HG02623 (cell line): ENCODE data around the gene EEF1AKMT3.
A peak's percentile ranks its signal among the peaks of the same experiment; 100 is the strongest.

Experiments
- ATAC-seq: cut with Tn5 transposase; IDR thresholded peaks from one replicate; pipeline ENCODE4 v1.9.1; 2021; ENCODE audit warnings: moderate library complexity; ENCODE audit not compliant: unreplicated experiment

EEF1AKMT3 gene

DNA sequence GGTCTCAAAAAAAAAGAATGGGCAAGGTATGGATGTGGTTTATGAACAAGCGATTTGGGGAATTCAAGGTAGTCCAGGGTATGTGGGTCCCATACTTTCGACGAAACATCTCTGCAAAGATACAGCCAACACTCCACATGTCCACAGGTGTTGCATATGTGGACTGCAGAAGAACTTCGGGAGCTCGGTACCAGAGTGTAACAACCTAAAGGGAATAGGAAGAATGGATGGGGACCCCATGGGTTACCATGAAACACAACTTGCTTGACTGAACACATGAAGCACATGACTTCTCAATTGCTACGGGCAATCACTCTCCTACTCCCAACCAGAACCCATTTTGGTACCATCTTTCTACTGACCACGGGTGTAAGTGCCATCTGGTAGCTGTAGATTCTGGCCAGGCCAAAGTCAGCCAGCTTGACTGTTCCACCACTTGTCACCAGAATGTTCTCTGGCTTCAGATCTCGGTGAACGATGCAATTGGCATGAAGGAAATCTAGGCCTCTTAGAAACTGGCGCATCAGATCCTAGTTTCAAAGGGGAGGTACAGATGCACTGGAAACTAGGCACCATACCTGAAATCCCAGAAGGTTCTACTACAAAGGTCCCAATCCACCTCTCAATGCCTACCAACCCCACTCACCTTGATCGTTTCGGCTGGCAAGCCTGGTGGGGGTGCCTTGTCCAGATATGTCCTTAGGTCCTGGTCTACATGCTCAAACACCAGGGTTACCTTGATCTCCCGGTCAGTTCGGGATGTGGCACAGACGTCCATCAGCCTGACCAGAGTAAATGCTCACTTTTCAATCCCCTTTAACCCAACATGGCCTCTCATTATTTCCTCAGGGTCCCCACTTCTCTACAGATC is 21.6 kb upstream of the EEF1AKMT3 start:
- no peak for ATAC-seq

DNA sequence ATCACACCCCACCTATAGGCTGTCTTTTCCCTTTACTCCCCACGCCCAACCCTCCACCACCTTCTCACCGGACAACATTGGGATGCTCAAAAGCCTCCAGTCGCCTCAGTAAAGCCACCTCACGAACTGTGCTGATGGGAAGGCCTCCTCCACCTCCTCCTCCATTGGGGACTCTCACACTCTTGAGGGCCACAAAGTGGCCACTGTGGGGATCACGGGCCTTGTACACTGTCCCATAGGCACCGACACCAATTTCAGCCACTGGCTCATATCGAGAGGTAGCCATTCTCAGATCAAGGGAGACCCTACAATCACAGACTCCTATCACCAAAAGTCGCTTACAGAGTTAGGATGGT is 21.0 kb upstream of the EEF1AKMT3 start:
- ATAC-seq: no peak

- ATAC-seq: peak; percentile 66
Observed at GRCh38 chr12:57751788-57752667, 20.4 kb upstream of the EEF1AKMT3 start, which contains the start of gene CDK4. CDK4 (minus strand) TSS chr12:57752310; CDS start chr12:57751717, 593 bp downstream.

DNA sequence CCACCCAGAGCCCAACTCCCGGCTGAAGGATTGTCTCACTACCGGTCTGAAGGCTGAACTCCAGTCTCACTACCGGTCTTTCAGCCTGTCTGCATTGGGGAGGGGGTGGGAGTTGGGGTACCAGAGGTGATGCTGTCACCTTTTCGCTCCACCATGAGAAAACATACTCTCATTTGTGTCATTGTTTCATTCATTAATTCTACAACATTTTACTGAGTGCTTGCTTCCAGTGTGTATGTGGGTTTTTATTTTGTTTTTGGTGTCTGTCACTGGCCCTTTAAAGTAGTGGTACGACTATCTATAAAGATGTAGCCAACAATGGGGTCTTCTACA is 19.8 kb upstream of the EEF1AKMT3 start:
- no peak for ATAC-seq

DNA sequence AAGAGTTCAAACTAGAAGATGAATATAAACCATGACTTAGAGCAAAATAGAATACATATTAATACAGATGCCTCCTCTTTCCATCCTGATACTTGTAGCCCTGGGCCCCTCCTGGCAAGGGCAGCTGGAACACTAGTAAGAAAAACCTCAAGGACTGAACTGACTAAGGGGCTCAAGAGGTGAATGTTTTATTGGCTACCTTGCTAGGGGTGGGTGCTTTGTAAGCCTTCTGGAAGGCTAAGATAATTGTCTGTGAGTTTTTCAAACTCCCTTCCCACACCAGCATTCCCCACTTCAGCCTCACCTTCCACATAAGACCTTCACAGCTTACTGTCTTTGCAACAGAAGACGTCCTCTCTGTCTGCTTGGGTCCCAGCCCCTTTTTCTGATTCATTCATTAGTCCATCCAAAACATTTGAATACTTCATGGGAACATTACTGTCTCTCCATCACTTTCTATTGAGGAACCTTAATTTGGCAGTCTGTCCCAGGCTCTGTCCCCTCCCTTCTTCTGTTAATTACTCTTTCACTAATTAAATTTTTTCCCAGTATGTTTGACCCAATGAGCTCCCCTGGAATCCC is 18.6 kb upstream of the EEF1AKMT3 start:
- ATAC-seq: no peak

DNA sequence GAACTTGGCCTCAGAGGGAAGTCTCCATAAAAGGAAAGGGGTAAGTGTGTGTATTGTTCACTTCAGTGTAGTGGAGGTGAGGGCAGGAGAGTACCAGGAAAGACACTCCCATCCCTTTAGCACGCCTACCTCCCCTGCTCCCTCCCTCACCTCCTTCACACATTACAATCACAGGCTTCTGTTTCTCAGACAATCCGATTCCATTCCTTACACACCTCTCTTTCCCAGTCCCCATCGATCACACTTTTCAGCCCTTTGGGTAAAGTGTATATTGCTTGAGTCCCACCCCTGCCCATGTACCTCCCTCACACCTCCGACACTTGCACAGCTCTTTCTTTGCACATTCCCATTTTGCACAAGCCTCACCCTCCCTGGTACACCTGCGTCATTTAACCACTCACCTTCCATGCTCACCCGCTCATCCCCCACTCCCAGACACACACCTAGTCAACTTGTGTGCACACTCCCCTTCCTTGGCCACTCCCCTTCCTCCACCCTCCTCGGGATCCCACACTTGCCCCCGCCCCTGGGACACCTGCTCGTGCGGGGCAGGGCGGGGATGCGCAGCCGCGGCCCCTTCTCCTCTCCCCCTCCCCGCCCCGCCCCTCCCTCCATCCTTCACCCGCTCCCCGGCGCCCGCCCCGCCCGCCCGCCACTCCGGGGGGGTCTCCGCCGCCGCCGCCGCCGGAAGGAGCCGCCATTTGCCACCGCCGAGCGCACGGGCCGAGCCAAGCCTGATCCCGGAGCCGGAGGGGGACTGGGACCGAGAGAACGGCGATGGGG is 17.8 kb upstream of the EEF1AKMT3 start, which contains the start of gene MARCHF9:
MARCHF9 (plus strand) TSS at position 693 of the 783 bp plus-strand sequence. CDS start 426 bp downstream, outside the sequence.
- peak; percentile 33 for ATAC-seq

- no peak for ATAC-seq
Observed at GRCh38 chr12:57755194-57755453, 17.3 kb upstream of the EEF1AKMT3 start.

DNA sequence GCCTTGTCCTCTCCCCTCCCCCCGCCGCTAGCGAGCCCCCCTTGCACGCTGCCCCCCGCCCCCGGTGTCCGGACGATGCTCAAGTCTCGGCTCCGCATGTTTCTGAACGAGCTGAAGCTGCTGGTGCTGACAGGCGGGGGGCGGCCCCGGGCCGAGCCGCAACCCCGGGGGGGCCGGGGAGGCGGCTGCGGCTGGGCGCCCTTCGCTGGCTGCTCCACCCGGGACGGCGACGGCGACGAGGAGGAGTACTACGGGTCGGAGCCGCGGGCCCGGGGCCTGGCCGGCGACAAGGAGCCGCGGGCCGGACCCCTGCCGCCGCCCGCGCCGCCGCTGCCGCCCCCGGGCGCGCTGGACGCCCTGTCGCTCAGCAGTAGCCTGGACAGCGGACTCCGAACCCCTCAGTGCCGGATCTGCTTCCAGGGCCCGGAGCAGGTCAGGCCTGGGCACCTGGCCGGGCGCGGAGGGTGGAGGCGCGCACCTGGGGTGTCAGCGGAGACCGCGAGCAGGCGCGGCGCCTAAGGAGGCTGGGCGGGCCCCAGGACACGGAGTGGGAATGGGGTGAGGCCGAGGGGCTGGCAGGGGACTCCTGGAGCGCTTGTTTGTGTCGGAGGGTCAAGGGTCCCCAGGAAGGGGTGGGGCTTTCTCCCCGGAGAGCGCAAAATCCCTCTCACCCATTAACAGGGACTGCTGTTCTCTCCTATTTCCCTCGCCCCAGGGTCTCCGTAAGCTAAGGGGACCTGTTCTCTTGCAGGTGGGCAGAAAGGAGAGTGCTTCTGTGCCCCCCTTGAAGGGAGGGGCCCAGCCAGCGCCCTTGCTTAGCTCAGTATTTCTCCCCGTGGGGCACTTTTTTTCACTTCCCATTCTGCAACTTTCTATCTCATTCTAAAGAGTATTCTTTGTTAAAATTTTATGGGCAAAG is 16.7 kb upstream of the EEF1AKMT3 start:
- ATAC-seq: no peak

- no peak for ATAC-seq
Observed at GRCh38 chr12:57756406-57757341, 15.7 kb upstream of the EEF1AKMT3 start.

GRCh38 chr12:57757771-57758170 is 14.6 kb upstream of the EEF1AKMT3 start:
- ATAC-seq: no peak

- no peak for ATAC-seq
Observed at GRCh38 chr12:57758552-57759359, 13.7 kb upstream of the EEF1AKMT3 start.

DNA sequence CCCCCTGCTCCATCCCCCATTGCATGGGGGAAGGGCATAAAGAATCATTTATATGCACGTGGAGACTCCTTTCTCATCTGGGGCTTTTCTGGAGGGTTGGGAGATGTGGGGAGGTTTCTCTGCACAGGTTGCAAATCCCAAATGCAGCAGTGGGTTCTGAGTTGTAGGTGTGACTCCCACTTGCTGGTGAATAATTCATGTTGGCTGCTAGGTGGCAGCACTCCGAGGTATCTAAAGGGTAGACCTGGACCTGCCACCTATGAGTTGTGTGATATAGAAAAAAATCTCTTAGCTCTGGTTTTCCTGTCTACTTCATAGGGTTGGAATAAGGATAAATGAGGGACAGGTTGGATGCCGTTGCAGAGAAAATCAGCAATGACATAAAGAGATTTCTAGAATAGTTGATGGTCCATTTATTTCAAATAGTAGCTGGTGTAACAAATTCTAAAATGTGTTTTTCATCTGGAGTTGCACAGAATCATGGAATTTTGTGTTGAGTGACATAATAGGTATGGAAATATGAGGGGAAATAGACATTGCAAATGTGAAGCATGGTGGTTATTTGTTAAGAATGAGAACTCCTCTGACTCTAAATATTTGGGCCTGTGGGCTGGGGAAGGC is 12.9 kb upstream of the EEF1AKMT3 start:
- ATAC-seq: no peak

- no peak for ATAC-seq
Observed at GRCh38 chr12:57760347-57760982, 11.9 kb upstream of the EEF1AKMT3 start.

DNA sequence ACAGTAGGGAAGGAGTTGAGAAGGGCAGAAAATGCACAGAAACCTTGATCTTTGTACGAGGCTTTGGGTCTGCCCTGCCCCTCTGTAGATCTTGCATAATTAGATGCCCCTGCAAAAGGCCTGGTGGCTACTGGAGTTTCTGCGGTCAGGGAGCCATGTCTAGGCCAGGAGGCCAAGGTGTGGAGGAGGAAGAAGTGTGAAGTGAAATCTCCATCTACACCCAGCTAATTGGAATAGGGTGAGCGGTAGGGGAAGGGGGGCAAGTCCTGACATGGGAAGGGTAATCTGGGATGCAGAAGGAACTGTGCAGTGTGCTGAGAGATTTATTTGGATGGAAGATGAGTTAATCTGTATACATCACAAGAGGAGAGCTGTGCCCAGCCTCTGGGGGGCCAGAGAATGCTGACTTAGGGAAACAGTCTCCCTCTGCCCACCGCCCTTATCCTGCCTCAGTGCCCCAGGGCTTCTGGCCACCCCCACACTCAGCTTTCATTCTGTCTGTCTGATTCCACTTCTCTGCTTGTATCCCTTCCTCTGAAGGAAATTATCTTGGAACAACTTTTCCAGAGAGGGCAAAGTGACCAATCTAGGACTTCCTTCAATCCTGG is 10.9 kb upstream of the EEF1AKMT3 start:
- no peak for ATAC-seq

DNA sequence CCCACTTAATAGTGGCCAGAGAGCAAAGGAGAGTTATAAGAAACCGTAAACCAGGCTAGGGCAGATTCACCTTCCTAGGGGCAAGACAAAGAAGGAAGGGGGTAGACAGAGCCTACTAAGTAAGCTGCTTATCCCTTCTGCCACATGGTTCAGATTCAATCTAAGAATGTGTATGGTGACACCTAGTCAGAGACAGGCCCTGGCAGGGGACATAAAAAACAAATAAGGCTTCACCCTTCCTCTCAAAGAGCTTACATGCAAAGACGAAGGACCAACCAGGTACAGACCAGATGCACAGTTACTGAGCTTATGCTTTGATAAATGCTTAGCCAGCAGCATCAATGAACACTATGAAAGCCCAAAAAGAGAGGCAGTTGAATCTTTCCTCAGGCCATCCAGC is 10.0 kb upstream of the EEF1AKMT3 start:
- ATAC-seq: no peak

DNA sequence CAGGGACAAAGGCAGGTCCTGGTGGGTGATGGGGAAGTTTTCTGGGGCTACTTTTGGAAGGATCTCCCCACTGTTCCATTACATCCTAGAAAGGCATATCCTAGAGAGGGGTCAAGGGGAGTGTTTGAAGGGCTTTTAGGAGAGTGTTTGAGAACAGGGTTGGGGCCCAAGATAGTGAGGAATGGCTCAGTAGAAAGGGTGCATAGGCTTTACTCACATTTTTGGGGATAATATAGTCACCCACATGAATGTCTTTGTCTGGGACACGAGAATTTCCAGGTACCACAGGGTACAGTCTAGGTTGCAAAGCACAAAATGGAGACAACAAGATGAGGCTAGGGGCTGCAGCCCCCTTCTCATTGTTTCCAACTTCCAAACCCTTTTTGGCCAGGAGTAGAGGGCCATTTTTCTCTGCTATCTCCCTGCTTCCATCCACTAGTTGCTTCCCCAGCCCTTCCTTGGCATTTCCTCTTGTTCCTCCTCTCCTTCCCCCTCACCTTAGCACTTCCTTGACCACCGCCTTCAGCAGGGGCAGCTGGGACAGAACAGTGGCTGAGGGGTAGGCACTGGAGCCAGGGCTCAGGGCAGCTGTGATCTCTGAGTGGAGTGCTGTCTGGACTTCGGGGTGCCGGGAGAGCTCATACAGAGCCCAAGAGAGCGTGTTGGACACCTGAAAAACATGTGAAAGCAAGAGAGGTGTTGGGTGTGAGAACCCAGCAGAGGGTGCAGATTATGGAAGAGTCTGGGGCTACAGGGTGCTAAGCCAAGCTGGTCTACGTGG is 8.3 kb upstream of the EEF1AKMT3 start:
- ATAC-seq: no peak
